ENCODE measurements around the gene KLHL3. TPM values are rescaled to one million over a fixed set of nuclear protein-coding genes. Genes with fewer than 3 reads are reported as not detected.

The KLHL3 gene
- total RNA-seq, 1 experiment from 2014 or later: 3.5 TPM

DNA sequence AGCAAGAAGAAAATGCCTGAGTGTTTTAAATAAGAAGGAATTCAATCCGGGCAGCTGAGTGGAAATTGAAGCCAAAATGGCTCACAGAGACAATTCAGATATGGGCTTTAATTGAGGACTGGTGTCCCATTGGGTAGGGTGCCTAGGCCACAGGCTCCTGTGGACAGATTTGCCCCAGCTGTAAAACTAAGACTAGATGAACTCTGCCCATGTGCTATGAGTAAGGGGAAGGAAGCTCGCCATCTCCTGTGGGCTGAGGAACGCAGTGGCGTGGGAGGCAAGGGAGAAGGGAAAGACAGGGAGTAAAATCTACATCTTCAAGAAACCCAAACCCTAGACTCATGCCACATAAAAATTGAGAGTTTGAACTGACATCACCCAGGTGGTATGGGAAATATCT lies 66.1 kb downstream of the KLHL3 start:
- H3K4me1 ChIP-seq: no peaks in the 10 kb centered on the region
- Mint-ChIP-seq H3K4me1 (ENCODE audit: low read depth, unreplicated experiment) (no peaks in the 10 kb centered on the region), H3K27ac (ENCODE audit: unreplicated experiment) (no peak overlapping the region), H3K27me3 (ENCODE audit: insufficient read depth, unreplicated experiment) (no peaks in the 10 kb centered on the region), H3K9me3 (ENCODE audit: unreplicated experiment) (no peaks in the 10 kb centered on the region), H3K4me3 (ENCODE audit: unreplicated experiment) (no peak overlapping the region), H3K36me3 (ENCODE audit: insufficient read depth, unreplicated experiment) (no peaks in the 10 kb centered on the region)
- no peak for DNase-seq
- no peaks in the 10 kb centered on the region for H3K9me3 ChIP-seq
- TF ChIP-seq, protein P1, sequence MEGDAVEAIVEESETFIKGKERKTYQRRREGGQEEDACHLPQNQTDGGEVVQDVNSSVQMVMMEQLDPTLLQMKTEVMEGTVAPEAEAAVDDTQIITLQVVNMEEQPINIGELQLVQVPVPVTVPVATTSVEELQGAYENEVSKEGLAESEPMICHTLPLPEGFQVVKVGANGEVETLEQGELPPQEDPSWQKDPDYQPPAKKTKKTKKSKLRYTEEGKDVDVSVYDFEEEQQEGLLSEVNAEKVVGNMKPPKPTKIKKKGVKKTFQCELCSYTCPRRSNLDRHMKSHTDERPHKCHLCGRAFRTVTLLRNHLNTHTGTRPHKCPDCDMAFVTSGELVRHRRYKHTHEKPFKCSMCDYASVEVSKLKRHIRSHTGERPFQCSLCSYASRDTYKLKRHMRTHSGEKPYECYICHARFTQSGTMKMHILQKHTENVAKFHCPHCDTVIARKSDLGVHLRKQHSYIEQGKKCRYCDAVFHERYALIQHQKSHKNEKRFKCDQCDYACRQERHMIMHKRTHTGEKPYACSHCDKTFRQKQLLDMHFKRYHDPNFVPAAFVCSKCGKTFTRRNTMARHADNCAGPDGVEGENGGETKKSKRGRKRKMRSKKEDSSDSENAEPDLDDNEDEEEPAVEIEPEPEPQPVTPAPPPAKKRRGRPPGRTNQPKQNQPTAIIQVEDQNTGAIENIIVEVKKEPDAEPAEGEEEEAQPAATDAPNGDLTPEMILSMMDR (IDR thresholded peaks at IDR 0.05; ENCODE audit: insufficient read depth in 1 of 2, low read depth in 1 of 2, low read length in 1 of 2, severe bottlenecking in 1 of 2, unreplicated experiment in 1 of 2): no peak
- no peaks in the 10 kb centered on the region; the same call in 1 of the 2 replicates for H3K27me3 ChIP-seq (replicated peaks; ENCODE audit: control insufficient read depth, insufficient read depth, low read length)
- ChIA-PET POLR2A (no interaction called here), CTCF (interaction anchor here (1.7 kb wide), 1 partner anchor 9 kb away, joined by 6 read pairs; no protein-coding TSS in a partner anchor)
- H3K4me3 ChIP-seq (ENCODE audit: low read depth, low read length): no peak overlapping the region
- H3K36me3 ChIP-seq (ENCODE audit: control insufficient read depth, insufficient read depth, low read length): no peaks in the 10 kb centered on the region
- no TSS peak for BruUV-seq (replicated peaks)
- intact Hi-C loops (cut with micrococcal nuclease; ENCODE audit: unreplicated experiment): no loop called here

DNA sequence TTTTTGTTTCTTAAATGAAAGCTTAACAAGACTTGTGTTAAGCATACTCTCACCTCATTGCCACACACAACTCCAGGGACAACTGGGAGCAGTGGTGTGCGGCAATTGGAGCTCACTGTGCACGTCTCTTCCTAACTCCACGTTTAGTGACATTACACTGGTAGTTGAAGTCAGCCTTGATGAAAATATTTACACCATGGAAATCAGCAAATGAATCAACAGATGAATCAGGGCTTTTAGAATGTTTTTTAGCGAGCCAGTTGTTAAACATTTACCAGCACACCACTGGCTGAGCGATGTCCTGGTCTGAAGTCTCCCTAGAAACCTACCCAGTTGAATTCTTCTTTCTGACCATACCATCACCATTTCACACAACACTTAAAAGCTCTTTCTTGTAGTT lies 67.3 kb downstream of the KLHL3 start:
- POLR2A ChIA-PET: no interaction called here
- H3K4me3 Mint-ChIP-seq (ENCODE audit: unreplicated experiment): no peak overlapping the region

DNA sequence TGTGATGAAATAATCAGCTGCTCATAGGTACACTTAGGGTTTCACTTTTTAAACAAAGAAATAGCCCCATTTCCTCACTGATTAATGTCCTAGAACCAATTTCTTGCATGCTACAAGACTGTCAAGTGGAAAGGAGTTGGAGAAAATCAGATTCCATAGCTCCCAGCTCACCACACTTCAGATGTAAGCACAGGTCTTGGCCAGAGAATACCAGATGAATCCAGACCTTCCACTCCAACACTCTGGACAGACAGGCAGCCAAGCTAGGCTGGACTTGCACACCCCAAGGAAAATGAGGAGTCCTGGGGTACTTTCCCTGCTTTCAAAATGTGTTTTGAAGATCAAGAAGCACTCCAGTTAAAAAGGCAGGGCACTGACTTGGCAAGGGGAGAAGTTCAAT lies 68.5 kb downstream of the KLHL3 start:
- no peak overlapping the region for H3K27ac Mint-ChIP-seq (ENCODE audit: unreplicated experiment)
- POLR2A ChIA-PET: no interaction called here

More for the DNA sequence above, 67.3 kb downstream of the KLHL3 start:
- Histone ChIP-seq H3K36me3 (ENCODE audit: control insufficient read depth, insufficient read depth, low read length) (no peaks in the 10 kb centered on the region), H3K9me3 (no peaks in the 10 kb centered on the region), H3K27me3 (replicated peaks; ENCODE audit: control insufficient read depth, insufficient read depth, low read length) (no peaks in the 10 kb centered on the region; the same call in 1 of the 2 replicates), H3K4me3 (ENCODE audit: low read depth, low read length) (no peak overlapping the region), H3K4me1 (no peaks in the 10 kb centered on the region)
- CTCF ChIA-PET: interaction anchor here (1.7 kb wide), 1 partner anchor 8 kb away, joined by 6 read pairs; no protein-coding TSS in a partner anchor
- Mint-ChIP-seq H3K4me1 (ENCODE audit: low read depth, unreplicated experiment) (no peaks in the 10 kb centered on the region), H3K27ac (ENCODE audit: unreplicated experiment) (no peak overlapping the region), H3K9me3 (ENCODE audit: unreplicated experiment) (no peaks in the 10 kb centered on the region), H3K27me3 (ENCODE audit: insufficient read depth, unreplicated experiment) (no peaks in the 10 kb centered on the region), H3K36me3 (ENCODE audit: insufficient read depth, unreplicated experiment) (no peaks in the 10 kb centered on the region)
- BruUV-seq (replicated peaks): no TSS peak
- no peak for DNase-seq
- TF ChIP-seq, protein P1 (IDR thresholded peaks at IDR 0.05; ENCODE audit: insufficient read depth in 1 of 2, low read depth in 1 of 2, low read length in 1 of 2, severe bottlenecking in 1 of 2, unreplicated experiment in 1 of 2): no peak
- intact Hi-C loops (cut with micrococcal nuclease; ENCODE audit: unreplicated experiment): no loop called here

More for the DNA sequence above, 68.5 kb downstream of the KLHL3 start:
- Mint-ChIP-seq H3K4me3 (ENCODE audit: unreplicated experiment) (no peak overlapping the region), H3K9me3 (ENCODE audit: unreplicated experiment) (no peaks in the 10 kb centered on the region), H3K36me3 (ENCODE audit: insufficient read depth, unreplicated experiment) (no peaks in the 10 kb centered on the region), H3K4me1 (ENCODE audit: low read depth, unreplicated experiment) (no peaks in the 10 kb centered on the region), H3K27me3 (ENCODE audit: insufficient read depth, unreplicated experiment) (peaks cover 2% of the 10 kb centered on the region)
- TF ChIP-seq, protein P1 (IDR thresholded peaks at IDR 0.05; ENCODE audit: insufficient read depth in 1 of 2, low read depth in 1 of 2, low read length in 1 of 2, severe bottlenecking in 1 of 2, unreplicated experiment in 1 of 2): no peak
- CTCF ChIA-PET: no interaction called here
- no peaks in the 10 kb centered on the region for H3K4me1 ChIP-seq
- DNase-seq: no peak
- H3K36me3 ChIP-seq (ENCODE audit: control insufficient read depth, insufficient read depth, low read length): no peaks in the 10 kb centered on the region
- H3K27me3 ChIP-seq (replicated peaks; ENCODE audit: control insufficient read depth, insufficient read depth, low read length): no peaks in the 10 kb centered on the region; the same call in 1 of the 2 replicates
- intact Hi-C loops (cut with micrococcal nuclease; ENCODE audit: unreplicated experiment): no loop called here
- no peaks in the 10 kb centered on the region for H3K9me3 ChIP-seq
- no peak overlapping the region for H3K4me3 ChIP-seq (ENCODE audit: low read depth, low read length)
- no TSS peak for BruUV-seq (replicated peaks)

Data from Caco-2 (cell line).